HG02798 (cell line): ENCODE results near the gene WNK2.
"Not testable (repeated sequence)": the region's sequence is repeated elsewhere in the genome, so short reads cannot be mapped to it uniquely, and the experiment has no call there.

Experiments used
- ATAC-seq: cut with Tn5 transposase; IDR thresholded peaks from one replicate; pipeline ENCODE4 v1.9.1; 2021; ENCODE audit warnings: mild to moderate bottlenecking; ENCODE audit not compliant: unreplicated experiment, poor library complexity

WNK2 gene

DNA sequence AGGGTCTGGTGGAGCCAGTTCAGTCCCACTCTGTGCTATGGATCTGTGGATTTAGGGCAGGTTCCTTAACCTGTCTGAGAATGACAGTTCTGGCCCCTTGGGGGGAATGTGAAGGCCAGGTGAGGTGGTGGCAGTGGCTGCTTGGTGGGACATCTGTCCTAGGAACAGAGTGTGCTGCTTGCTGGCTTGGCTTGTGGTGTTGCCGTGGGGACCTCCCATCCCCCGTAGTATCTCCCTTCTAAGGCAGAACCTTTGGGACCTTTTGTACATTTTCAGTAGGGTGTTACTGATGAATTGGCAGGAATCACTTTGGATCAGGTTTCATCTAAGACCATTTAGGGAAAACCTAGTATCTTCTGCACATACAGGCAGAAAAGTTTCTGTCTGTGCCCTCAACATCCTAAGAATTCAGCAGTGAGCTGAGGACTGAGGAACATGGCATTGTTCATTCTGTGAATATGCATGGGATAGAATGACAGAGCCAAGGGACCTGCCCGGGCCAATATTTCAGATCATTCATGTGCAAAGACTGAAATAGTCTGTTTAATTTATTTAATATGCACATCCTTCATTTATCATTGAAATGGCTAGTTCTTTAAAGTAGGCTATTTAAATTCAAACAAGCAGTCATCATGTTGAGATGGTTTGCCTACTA is 64.6 kb downstream of the WNK2 start:
- ATAC-seq, result no peak

DNA sequence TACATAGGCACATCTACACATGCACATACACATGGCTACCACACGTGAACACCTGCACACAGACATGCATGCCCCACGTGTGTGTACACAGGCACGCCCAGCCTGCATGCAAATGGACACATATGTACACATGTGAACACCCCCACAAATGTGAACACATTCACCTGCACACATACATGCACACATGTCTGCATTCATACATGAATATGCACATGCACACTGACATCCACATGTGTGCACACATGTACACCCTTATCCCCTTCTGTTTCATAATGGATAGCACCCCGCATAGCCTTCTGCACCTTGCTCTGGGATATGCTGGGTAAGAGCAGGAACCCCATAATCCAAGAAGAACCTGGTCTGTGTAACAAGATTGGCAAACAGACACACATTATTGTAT is 66.2 kb downstream of the WNK2 start:
- no peak for ATAC-seq

DNA sequence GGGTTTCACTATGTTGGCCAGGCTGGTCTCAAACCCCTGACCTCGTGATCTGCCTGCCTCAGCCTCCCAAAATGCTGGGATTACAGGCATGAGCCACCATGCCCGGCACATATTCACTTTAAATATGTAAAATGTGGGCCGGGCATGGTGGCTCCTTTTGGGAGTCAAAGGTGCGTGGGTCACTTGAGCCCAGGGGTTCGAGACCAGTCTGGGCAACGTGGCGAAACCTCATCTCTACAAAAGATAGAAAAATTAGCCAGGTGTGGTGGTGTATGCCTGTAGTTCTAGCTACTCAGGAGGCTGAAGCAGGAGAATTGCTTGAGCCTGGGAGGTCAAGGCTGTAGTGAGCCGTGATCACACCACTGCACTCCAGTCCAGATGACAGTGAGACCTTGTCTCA is 67.4 kb downstream of the WNK2 start:
- ATAC-seq, result not testable (repeated sequence)

DNA sequence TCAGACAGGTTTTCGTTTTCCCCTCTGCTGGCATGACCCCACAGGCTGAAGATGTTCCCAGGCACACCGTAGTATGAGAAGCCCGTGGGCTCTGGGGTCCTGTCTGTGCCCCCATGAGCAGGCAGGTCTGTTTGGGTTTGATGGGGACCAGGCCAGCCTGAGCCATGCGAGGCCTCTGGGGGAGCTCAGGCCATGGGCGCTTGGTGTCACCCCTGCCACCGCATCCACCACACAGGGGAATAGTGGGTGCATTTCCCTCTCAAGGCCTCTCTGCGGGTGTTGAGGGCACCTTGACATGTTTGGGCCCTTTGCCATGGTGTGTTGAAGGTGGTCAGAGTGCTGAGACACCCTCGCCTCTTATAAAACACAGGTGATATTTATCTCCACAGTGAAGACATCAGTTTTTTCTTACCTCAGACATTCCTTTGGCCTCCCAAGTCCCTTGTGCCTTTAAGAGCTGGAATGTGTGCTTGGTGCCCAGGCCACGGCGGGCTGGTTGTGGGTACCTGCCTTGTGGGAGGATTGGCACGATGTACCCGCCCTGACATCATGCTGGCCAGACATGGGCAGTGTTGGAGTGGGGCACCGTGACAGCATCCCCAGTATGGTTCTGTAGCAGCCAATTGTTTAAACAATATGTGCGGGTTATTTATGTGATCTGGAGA is 68.3 kb downstream of the WNK2 start:
- ATAC-seq, result no peak

DNA sequence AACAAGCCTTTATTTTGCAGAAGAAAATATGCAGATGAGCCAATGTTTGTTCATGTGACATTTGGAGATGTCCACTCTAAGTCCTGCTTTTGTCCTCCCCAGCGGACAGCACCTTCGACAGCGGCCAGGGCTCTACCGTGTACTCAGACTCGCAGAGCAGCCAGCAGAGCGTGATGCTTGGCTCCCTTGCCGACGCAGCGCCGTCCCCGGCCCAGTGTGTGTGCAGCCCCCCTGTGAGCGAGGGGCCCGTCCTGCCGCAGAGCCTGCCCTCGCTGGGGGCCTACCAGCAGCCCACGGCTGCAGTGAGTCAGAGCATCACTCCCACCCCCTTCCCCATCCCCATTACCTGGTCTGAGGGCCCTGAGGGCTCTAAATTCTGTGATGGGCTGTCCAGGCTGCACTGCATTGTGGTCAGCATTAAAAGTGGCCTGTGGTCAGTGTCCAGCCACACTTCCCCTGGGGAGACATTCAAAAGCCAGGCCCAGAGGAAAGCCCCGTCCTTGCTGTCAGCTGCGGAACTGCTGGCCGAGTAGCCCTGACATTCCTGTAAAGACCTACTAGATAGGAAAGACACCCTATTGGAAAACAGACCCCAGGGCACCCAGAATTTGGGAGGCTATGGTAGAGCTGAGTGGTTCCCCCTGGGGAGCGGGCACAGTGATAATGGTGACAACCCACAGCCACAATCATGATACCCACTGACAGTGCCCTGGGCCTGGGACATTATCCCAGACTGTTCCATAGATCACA is 69.0 kb downstream of the WNK2 start:
- ATAC-seq, result no peak

- ATAC-seq, result no peak
Observed at GRCh38 chr9:93253633-93254032, 69.7 kb downstream of the WNK2 start.

- no peak for ATAC-seq
Observed at GRCh38 chr9:93254061-93254481, 70.1 kb downstream of the WNK2 start.

GRCh38 chr9:93254806-93255493 is 71.0 kb downstream of the WNK2 start:
- ATAC-seq, result no peak

DNA sequence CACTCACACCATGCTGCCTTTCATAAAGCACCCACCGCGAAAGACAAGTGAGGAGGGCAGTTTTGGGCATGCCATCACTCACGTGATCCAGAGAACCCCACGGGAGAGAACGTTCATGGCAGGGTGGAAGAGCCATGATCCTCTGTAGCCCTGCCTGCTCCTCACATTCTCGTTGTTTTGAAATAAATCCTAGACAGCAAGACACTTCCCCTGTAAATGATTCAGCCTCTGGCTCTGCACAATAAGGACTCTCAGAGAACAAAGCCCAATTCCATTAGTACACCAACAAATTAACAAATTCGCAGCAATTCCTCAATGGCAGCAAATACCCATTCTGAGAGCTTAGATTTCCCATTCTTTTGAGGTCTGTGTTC is 71.5 kb downstream of the WNK2 start:
- no peak for ATAC-seq

GRCh38 chr9:93255994-93256877 is 72.3 kb downstream of the WNK2 start:
- no peak for ATAC-seq

DNA sequence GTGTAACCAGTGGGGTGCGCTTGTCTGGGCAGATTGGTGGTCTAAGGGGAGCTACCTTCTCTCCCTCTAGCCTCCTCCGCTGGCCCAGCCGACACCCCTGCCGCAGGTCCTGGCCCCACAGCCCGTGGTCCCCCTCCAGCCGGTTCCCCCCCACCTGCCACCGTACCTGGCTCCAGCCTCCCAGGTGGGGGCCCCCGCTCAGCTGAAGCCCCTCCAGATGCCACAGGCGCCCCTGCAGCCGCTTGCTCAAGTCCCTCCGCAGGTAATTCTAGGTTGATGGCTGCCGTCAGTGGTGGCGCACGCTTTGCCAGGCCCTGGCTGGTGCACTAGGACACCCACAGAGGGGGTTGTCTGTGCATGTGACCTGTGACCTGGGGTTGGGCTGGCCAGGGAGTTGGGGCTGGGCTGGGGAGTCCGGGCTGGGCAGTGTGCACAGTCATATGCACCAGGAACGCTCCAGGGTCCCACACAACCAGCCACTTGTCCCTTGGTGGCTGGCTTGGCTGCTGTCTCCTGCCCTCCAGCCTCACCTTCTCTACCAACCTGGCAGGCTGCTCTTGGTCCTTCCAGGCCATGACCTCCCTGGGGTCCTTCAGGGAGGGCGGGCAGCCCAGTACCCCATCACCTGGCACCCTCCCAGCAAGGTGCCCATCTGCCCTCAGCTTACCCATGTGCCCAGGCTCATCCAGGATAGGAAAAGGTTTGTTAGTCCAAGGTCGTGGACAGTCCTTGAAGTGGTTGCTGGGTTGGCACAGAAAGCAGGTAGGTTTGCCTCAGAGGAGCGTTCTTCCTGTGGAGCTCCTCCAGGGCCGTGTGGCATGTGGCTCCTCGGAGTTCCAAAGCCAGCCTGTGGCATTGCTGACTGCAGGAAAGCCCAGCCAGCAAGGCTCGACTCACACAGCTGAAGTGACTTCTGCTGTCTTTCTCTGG is 73.2 kb downstream of the WNK2 start:
- ATAC-seq, result no peak

GRCh38 chr9:93257808-93258331 is 73.9 kb downstream of the WNK2 start:
- ATAC-seq, result no peak

GRCh38 chr9:93258419-93258817 is 74.5 kb downstream of the WNK2 start:
- no peak for ATAC-seq

DNA sequence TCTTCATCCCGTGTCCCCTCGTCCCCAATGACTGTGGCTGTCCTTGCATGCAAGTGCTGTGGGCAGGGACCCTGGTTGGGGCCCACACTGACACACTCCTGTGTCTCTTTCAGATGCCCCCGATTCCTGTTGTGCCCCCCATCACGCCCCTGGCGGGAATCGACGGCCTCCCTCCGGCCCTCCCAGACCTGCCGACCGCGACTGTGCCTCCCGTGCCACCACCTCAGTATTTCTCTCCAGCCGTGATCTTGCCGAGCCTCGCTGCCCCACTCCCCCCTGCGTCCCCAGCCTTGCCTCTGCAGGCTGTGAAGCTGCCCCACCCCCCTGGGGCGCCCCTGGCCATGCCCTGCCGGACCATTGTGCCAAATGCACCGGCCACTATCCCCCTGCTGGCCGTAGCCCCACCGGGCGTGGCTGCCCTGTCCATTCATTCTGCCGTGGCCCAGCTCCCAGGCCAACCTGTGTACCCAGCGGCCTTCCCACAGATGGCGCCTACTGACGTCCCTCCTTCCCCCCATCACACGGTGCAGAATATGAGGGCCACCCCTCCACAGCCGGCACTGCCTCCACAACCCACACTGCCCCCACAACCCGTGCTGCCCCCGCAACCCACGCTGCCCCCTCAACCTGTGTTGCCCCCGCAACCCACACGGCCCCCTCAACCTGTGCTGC is 75.0 kb downstream of the WNK2 start:
- ATAC-seq, result no peak

GRCh38 chr9:93259490-93260262 is 75.7 kb downstream of the WNK2 start:
- ATAC-seq, result no peak

DNA sequence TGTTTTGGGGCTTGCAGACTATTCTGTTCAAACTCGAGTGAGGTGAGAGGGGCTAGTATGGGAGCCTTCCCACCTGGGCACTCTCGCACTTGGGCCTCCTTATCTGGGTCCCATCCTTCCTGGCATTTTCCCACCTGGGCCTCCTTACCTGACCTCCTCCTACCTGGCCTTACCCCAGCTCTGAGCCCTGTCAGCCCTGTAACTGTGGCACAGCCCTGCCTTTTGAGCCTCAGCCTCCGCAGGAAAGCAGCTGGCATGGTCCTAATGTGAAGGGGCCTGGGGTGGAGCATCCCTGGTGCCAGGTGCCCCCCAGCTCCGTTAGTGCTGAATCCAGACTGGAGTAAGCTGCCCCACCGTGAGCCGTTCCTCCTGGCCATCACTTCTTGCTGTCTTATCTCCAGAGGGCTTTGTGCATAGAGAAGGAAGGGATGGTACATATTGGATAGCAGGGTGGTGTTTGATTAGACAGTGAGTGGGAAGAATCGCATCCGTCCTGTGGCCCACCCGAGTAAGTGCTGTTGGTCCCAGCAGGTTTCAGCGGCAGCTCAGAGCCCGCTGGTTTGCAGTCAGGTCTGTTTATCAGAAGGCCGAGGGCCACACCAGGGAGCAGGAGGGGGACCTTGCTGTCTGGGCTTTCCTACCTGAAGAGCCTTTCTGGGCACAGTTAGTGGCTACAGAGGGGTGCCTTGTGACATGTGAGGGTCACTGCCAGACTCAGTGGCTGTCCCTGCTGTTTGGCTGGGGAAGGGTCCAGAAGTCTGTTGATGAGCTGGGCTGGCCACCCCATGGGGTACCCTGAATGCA is 76.5 kb downstream of the WNK2 start:
- no peak for ATAC-seq

DNA sequence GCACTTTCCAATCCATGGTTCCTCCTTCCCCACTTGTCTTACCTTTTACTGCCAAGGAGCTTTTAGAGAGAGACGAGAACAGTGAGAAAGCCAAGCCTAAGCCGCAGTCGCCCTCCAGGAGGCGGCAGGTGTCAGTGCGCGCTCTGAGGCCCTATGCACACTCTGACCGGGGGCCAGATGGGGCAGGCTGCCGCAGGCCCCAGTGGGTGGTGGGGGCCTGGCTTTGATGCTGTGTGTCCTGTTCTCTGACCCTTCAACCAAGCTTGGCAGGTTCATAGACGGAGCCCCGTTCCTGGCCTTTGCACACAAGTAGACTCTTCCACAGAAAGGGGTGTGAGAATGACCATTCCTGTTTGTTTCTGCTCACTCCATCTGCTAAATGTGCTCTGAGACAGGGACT is 77.3 kb downstream of the WNK2 start:
- no peak for ATAC-seq
